ENCODE measurements around the gene TCFL5.

- TF ChIP-seq TSHZ1 (tag by site-specific recombination; IDR thresholded peaks at IDR 0.05; ENCODE audit: borderline replicate concordance) (no peak), ZNF350 (tag by site-specific recombination; IDR thresholded peaks at IDR 0.05) (no peak), SETDB1 (IDR thresholded peaks at IDR 0.05; ENCODE audit: insufficient read length, low read length) (no peak), ZNF639 (tag by site-specific recombination; IDR thresholded peaks at IDR 0.05) (no peak), ZNF692 (tag by site-specific recombination; IDR thresholded peaks at IDR 0.05) (no peak), ZNF157 (tag by site-specific recombination; IDR thresholded peaks at IDR 0.05) (no peak), ZNF16 (tag by site-specific recombination; IDR thresholded peaks at IDR 0.05; ENCODE audit: low read depth) (no peak), REST (tag by site-specific recombination; IDR thresholded peaks at IDR 0.05) (no peak), YY2 (tag by site-specific recombination; IDR thresholded peaks at IDR 0.05) (no peak), ZEB2 (tag by site-specific recombination; IDR thresholded peaks at IDR 0.05) (no peak)
- TF ChIP-seq, protein P1, sequence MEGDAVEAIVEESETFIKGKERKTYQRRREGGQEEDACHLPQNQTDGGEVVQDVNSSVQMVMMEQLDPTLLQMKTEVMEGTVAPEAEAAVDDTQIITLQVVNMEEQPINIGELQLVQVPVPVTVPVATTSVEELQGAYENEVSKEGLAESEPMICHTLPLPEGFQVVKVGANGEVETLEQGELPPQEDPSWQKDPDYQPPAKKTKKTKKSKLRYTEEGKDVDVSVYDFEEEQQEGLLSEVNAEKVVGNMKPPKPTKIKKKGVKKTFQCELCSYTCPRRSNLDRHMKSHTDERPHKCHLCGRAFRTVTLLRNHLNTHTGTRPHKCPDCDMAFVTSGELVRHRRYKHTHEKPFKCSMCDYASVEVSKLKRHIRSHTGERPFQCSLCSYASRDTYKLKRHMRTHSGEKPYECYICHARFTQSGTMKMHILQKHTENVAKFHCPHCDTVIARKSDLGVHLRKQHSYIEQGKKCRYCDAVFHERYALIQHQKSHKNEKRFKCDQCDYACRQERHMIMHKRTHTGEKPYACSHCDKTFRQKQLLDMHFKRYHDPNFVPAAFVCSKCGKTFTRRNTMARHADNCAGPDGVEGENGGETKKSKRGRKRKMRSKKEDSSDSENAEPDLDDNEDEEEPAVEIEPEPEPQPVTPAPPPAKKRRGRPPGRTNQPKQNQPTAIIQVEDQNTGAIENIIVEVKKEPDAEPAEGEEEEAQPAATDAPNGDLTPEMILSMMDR (tag by site-specific recombination; IDR thresholded peaks at IDR 0.05): no peak
- TF ChIP-seq, protein P2, sequence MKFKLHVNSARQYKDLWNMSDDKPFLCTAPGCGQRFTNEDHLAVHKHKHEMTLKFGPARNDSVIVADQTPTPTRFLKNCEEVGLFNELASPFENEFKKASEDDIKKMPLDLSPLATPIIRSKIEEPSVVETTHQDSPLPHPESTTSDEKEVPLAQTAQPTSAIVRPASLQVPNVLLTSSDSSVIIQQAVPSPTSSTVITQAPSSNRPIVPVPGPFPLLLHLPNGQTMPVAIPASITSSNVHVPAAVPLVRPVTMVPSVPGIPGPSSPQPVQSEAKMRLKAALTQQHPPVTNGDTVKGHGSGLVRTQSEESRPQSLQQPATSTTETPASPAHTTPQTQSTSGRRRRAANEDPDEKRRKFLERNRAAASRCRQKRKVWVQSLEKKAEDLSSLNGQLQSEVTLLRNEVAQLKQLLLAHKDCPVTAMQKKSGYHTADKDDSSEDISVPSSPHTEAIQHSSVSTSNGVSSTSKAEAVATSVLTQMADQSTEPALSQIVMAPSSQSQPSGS (tag by site-specific recombination; IDR thresholded peaks at IDR 0.05; ENCODE audit: low read depth): no peak
Measured at GRCh38 chr20:62804021-62804626, 57.5 kb downstream of the TCFL5 start.
